Activated CD8-positive, alpha-beta T cell treated with anti-CD3 and anti-CD28 coated beads for 36 hours (primary cell): Measurements from ENCODE around the gene VPS9D1. TPM values are rescaled to one million over a fixed set of nuclear protein-coding genes. Genes with fewer than 3 reads are reported as not detected.

Experiments
- ATAC-seq: fragments of 200-7000 bp; cut with Tn5 transposase; one replicate; pipeline ENCODE4 v1.10.0; 2021; ENCODE audit warnings: mild to moderate bottlenecking, moderate library complexity
- CTCF ChIA-PET: fragments of 350-600 bp; sonication (Branson Sonifier 250); formaldehyde crosslinking; loops from one replicate; lab custom pipeline; 2021; ENCODE audit warnings: antibody characterized with exemption; lab: Charles Lee
- POLR2A ChIA-PET: fragments of 350-600 bp; sonication (Branson Sonifier 250); formaldehyde crosslinking; loops from one replicate; lab custom pipeline; 2021; ENCODE audit warnings: antibody characterized with exemption; lab: Charles Lee
- DNase-seq: peaks from one replicate; pipeline ENCODE4 v3.0.0-alpha.2; 2020
- H3K27ac Mint-ChIP-seq: one replicate; pipeline ENCODE4 v1.8.0; 2021; ENCODE audit warnings: mild to moderate bottlenecking, mixed read lengths
- H3K27me3 Mint-ChIP-seq: one replicate; pipeline ENCODE4 v1.8.0; 2021; ENCODE audit warnings: mixed read lengths
- H3K36me3 Mint-ChIP-seq: one replicate; pipeline ENCODE4 v1.8.0; 2021; ENCODE audit warnings: low read depth, mixed read lengths
- H3K4me1 Mint-ChIP-seq: one replicate; pipeline ENCODE4 v1.8.0; 2021; ENCODE audit warnings: low read depth, mixed read lengths
- H3K4me3 Mint-ChIP-seq: one replicate; pipeline ENCODE4 v1.8.0; 2021; ENCODE audit warnings: mild to moderate bottlenecking, moderate library complexity, mixed read lengths
- H3K9me3 Mint-ChIP-seq: one replicate; pipeline ENCODE4 v1.8.0; 2021; ENCODE audit warnings: mixed read lengths
- CTCF ChIP-seq: fragments of 200-600 bp; IDR thresholded peaks from one replicate; pipeline ENCODE4 v1.8.0; 2022; ENCODE audit warnings: antibody characterized with exemption, mild to moderate bottlenecking
- intact Hi-C: fragments of 100-400 bp; cut with micrococcal nuclease; formaldehyde crosslinking; loops from one replicate; pipeline ENCODE4 v1.10.0; 2022
- total RNA-seq, 2 experiments: library from RNA; stranded (reverse); gene quantifications; one replicate each; pipeline ENCODE4 v1.2.3, GENCODE V29; 2021

The VPS9D1 gene
- total RNA-seq, 2 experiments from 2014 or later, result 1.5 to 1.6 TPM

GRCh38 chr16:89723279-89724250 is 2.9 kb upstream of the VPS9D1 start:
- CTCF ChIA-PET, result interaction anchor here (0.7 to 4.3 kb wide), 8 partner anchors 11 to 138 kb away, joined by 3 to 23 read pairs (median 4); partner anchors contain the start of gene SPATA2L
- TF ChIP-seq CTCF, result no peak
- ATAC-seq, result peak; percentile 58
- no peaks in the 10 kb centered on the region for H3K27me3 Mint-ChIP-seq
- no peaks in the 10 kb centered on the region for H3K9me3 Mint-ChIP-seq
- peak overlapping the region; percentile 86 for H3K27ac Mint-ChIP-seq
- intact Hi-C loops, result no loop called here
- H3K4me1 Mint-ChIP-seq, result peaks cover 49% of the 10 kb centered on the region
- H3K4me3 Mint-ChIP-seq, result peak overlapping the region; percentile 82
- POLR2A ChIA-PET, result interaction anchor here (0.8 to 3.6 kb wide), 20 partner anchors 7 to 219 kb away, joined by 3 to 23 read pairs (median 5); partner anchors contain the start of genes CDK10 and TCF25
- DNase-seq, result peak; percentile 93
- peaks cover 32% of the 10 kb centered on the region for H3K36me3 Mint-ChIP-seq

GRCh38 chr16:89722392-89723278 is 1.9 kb upstream of the VPS9D1 start:
- Mint-ChIP-seq H3K36me3 (peaks cover 35% of the 10 kb centered on the region), H3K4me3 (peak overlapping the region; percentile 82), H3K27me3 (no peaks in the 10 kb centered on the region), H3K9me3 (no peaks in the 10 kb centered on the region), H3K27ac (peak overlapping the region; percentile 86), H3K4me1 (peaks cover 51% of the 10 kb centered on the region)
- DNase-seq, result peak; percentile 87
- no peak for TF ChIP-seq CTCF
- CTCF ChIA-PET, result interaction anchor here (1.0 to 3.4 kb wide), 5 partner anchors 9 to 139 kb away, joined by 3 to 20 read pairs (median 5); no protein-coding TSS in a partner anchor
- ATAC-seq, result peak; percentile 45
- POLR2A ChIA-PET, result interaction anchor here (0.5 to 3.6 kb wide), 14 partner anchors 8 to 138 kb away, joined by 3 to 23 read pairs (median 5); partner anchors contain the start of gene CDK10
- intact Hi-C loops, result no loop called here

GRCh38 chr16:89721546-89722391 is 1.1 kb upstream of the VPS9D1 start:
- Mint-ChIP-seq H3K27ac (peak overlapping the region; percentile 86), H3K4me1 (peaks cover 44% of the 10 kb centered on the region), H3K27me3 (no peaks in the 10 kb centered on the region), H3K9me3 (no peaks in the 10 kb centered on the region), H3K4me3 (peak overlapping the region; percentile 82), H3K36me3 (peaks cover 32% of the 10 kb centered on the region)
- intact Hi-C loops, result no loop called here
- no peak for TF ChIP-seq CTCF
- ChIA-PET POLR2A (interaction anchor here (0.7 to 3.6 kb wide), 3 partner anchors 10 to 17 kb away, joined by 4 to 23 read pairs (median 18); no protein-coding TSS in a partner anchor), CTCF (interaction anchor here (1.0 to 1.7 kb wide), 3 partner anchors 8 to 140 kb away, joined by 3 to 5 read pairs (median 5); no protein-coding TSS in a partner anchor)
- ATAC-seq (peak; percentile 17), DNase-seq (peak; percentile 85)

GRCh38 chr16:89720551-89720812 is 216 bp downstream of the VPS9D1 start:
- peak overlapping the region; percentile 75 for H3K27ac Mint-ChIP-seq
- ChIA-PET POLR2A (interaction anchor here (0.8 to 2.2 kb wide), 6 partner anchors 10 to 157 kb away, joined by 3 to 8 read pairs (median 4); no protein-coding TSS in a partner anchor), CTCF (no interaction called here)
- peaks cover 36% of the 10 kb centered on the region for H3K36me3 Mint-ChIP-seq
- DNase-seq, result no peak
- no peaks in the 10 kb centered on the region for H3K9me3 Mint-ChIP-seq
- H3K27me3 Mint-ChIP-seq, result no peaks in the 10 kb centered on the region
- no peak for ATAC-seq
- H3K4me3 Mint-ChIP-seq, result peak overlapping the region; percentile 74
- intact Hi-C loops, result no loop called here
- H3K4me1 Mint-ChIP-seq, result peaks cover 43% of the 10 kb centered on the region
- no peak for TF ChIP-seq CTCF
